K562 (cell line): ENCODE measurements around the gene FOXO3.

ENCODE experiments used
- CTCF ChIP-seq, 3 experiments: IDR thresholded peaks in 2 of 3; conservative IDR thresholded peaks in 1 of 3; 2 replicates each; pipeline ENCODE4 v1.5.1; 2011 to 2012; ENCODE audit warnings: low read length in 3 of 3, mild to moderate bottlenecking in 3 of 3, control low read depth in 2 of 3, improper control_type of control experiment in 1 of 3, inconsistent platforms in 1 of 3, low read depth in 1 of 3, mixed read lengths in 1 of 3, moderate library complexity in 1 of 3; ENCODE audit not compliant: insufficient read depth in 2 of 3
- ELK1 ChIP-seq: sonication (generic); formaldehyde crosslinking; IDR thresholded peaks from 2 replicates; pipeline ENCODE4 v1.8.1; 2022; ENCODE audit warnings: missing genetic modification reagents
- EZH2 ChIP-seq: IDR thresholded peaks from 2 replicates; pipeline ENCODE4 v1.6.1; 2012; ENCODE audit warnings: low read depth, mild to moderate bottlenecking, inconsistent platforms, low read length, borderline replicate concordance
- GABPA ChIP-seq: fragments of 200-800 bp; sonication (Bioruptor generic); conservative IDR thresholded peaks from 2 replicates; pipeline ENCODE4 v1.6.1; 2016; ENCODE audit warnings: low read depth, missing genetic modification characterization, missing compliant biosample characterization
- POLR2A ChIP-seq: fragments of 450-650 bp; conservative IDR thresholded peaks from 2 replicates; pipeline ENCODE4 v1.6.1; 2016
- USF1 ChIP-seq: sonication (generic); formaldehyde crosslinking; IDR thresholded peaks from 2 replicates; pipeline ENCODE4 v1.9.0; 2022; ENCODE audit warnings: mild to moderate bottlenecking, missing genetic modification reagents
- ZNF668 ChIP-seq: fragments of 250-450 bp; sonication (Bioruptor Pico); IDR thresholded peaks from 2 replicates; pipeline ENCODE4 v1.8.0; 2022; ENCODE audit warnings: mild to moderate bottlenecking, inconsistent platforms

- TF ChIP-seq USF1 (CRISPR knock-in tag) (no peak), ZNF668 (CRISPR knock-in tag) (no peak), POLR2A (no peak), CTCF (IDR thresholded peaks at IDR 0.05 in 2 of 3, conservative IDR thresholded peaks at IDR 0.05 in 1 of 3; ENCODE audit: insufficient read depth in 2 of 3, low read depth in 1 of 3, low read length in 3 of 3) (no peak), GABPA (no peak), EZH2 (no peak), ELK1 (CRISPR knock-in tag) (no peak)
Measured at GRCh38 chr6:108582618-108583017, 21.9 kb downstream of the FOXO3 start.
